Subcutaneous abdominal adipose tissue (tissue), 5 donors: ENCODE results near the gene UPF2.

ENCODE experiments used
- H3K27ac ChIP-seq: one replicate; pipeline ENCODE4 v1.7.0; 2013; ENCODE audit warnings: low read depth, mild to moderate bottlenecking, inconsistent platforms, low read length, moderate library complexity
- H3K27me3 ChIP-seq, 5 donors: one replicate each; pipeline ENCODE4 v1.7.0; 2013; ENCODE audit warnings: low read length in 5 of 5, inconsistent platforms in 1 of 5; ENCODE audit not compliant: control insufficient read depth in 5 of 5, insufficient read depth in 4 of 5
- H3K36me3 ChIP-seq, 5 donors: one replicate each; pipeline ENCODE4 v1.7.0; 2013; ENCODE audit warnings: low read length in 5 of 5; ENCODE audit not compliant: control insufficient read depth in 5 of 5, insufficient read depth in 5 of 5
- H3K4me1 ChIP-seq, 5 donors: one replicate each; pipeline ENCODE4 v1.7.0; 2013; ENCODE audit warnings: low read length in 5 of 5, mild to moderate bottlenecking in 3 of 5, moderate library complexity in 1 of 5; ENCODE audit not compliant: control insufficient read depth in 5 of 5, insufficient read depth in 5 of 5
- H3K4me3 ChIP-seq, 5 donors: one replicate each; pipeline ENCODE4 v1.7.0; 2013; ENCODE audit warnings: low read length in 5 of 5, low read depth in 1 of 5
- H3K9ac ChIP-seq, 5 donors: one replicate each; pipeline ENCODE4 v1.7.0; 2013; ENCODE audit warnings: low read length in 5 of 5, mild to moderate bottlenecking in 4 of 5, moderate library complexity in 3 of 5
- H3K9me3 ChIP-seq, 5 donors: one replicate each; pipeline ENCODE4 v1.7.0; 2013; ENCODE audit warnings: low read length in 5 of 5; ENCODE audit not compliant: control insufficient read depth in 5 of 5
- donor health status: healthy.
- donor health status: healthy.
- donor health status: healthy.
- donor health status: healthy.
- donor health status: healthy.

The UPF2 gene

DNA sequence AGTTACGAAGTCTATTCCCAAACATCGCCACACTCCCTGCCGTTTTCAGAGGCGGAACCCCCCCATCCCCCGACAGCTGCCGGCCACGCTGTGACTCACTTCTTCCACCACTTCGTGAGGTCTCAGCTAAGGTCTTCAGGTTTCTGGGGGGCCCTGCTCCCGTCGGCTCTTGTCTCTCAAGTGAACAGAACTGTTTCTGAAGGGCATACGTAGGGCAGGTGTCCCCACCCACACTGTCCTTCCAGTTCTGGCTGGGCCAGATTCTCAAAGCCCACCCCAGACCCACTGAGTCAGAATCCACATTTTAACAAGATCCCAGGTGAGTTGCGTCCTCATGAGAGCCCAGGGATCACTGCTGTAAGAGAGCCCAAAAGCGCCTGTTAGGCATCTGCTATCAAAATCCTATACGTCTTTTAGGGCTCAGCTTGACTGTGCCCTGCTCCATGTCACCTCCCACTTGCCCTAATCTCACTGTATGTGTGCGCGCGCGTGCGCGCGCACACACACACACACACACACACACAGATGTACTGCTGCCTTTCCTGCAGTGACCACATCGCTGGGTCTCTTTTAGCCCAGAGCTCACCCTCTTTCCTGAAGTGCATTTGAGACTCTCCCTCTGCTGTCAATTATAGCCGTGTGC, 140.7 kb downstream of the UPF2 start:
- H3K27me3 ChIP-seq, result peaks cover 3 to 11% (median 5%) of the 10 kb centered on the region in 5 donors
- no peaks in the 10 kb centered on the region for H3K9me3 ChIP-seq
- no peak overlapping the region for H3K4me3 ChIP-seq
- H3K36me3 ChIP-seq, result no peaks in the 10 kb centered on the region
- H3K4me1 ChIP-seq, result no peaks in the 10 kb centered on the region
- no peak overlapping the region for H3K9ac ChIP-seq
- no peak overlapping the region for H3K27ac ChIP-seq

DNA sequence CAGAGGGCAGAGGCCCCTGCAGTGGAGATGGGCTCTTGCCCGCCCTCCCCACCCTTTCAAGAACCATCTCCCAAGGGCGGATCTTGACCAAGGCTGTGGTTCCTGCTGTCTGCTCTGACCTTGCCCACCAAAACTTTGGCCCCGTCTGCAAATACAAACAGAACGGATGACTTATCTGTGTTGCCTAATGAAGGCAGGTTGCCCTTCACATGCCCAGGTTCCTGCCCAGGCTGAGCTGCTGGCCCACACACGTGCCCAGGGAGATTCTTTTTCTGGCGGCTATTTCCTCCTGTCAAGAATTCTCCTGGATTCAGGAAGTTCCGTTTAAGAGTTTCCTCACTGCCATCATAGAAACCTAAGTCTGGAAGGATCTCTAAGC, 141.2 kb downstream of the UPF2 start:
- Histone ChIP-seq H3K27ac (no peak overlapping the region), H3K9me3 (no peaks in the 10 kb centered on the region), H3K4me1 (no peaks in the 10 kb centered on the region), H3K36me3 (no peaks in the 10 kb centered on the region), H3K9ac (no peak overlapping the region), H3K27me3 (peaks cover 3 to 11% (median 5%) of the 10 kb centered on the region in 5 donors), H3K4me3 (no peak overlapping the region)

DNA sequence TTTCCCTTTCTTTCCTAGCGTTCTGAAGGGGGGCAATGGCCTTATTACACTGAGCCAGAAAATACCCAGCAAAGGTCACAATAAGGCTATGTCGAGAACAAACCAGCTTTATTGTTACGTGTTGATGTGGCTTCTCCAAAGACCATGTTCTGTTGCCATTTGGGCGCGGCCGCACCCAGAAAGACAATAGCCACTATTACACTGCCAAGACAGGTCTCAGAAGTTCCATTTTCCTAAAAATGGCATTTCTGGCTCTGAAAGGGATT, 141.6 kb downstream of the UPF2 start:
- H3K27me3 ChIP-seq, result peaks cover 3 to 11% (median 5%) of the 10 kb centered on the region in 5 donors
- no peaks in the 10 kb centered on the region for H3K9me3 ChIP-seq
- H3K27ac ChIP-seq, result no peak overlapping the region
- no peak overlapping the region for H3K9ac ChIP-seq
- H3K4me3 ChIP-seq, result no peak overlapping the region
- H3K4me1 ChIP-seq, result no peaks in the 10 kb centered on the region
- H3K36me3 ChIP-seq, result no peaks in the 10 kb centered on the region

DNA sequence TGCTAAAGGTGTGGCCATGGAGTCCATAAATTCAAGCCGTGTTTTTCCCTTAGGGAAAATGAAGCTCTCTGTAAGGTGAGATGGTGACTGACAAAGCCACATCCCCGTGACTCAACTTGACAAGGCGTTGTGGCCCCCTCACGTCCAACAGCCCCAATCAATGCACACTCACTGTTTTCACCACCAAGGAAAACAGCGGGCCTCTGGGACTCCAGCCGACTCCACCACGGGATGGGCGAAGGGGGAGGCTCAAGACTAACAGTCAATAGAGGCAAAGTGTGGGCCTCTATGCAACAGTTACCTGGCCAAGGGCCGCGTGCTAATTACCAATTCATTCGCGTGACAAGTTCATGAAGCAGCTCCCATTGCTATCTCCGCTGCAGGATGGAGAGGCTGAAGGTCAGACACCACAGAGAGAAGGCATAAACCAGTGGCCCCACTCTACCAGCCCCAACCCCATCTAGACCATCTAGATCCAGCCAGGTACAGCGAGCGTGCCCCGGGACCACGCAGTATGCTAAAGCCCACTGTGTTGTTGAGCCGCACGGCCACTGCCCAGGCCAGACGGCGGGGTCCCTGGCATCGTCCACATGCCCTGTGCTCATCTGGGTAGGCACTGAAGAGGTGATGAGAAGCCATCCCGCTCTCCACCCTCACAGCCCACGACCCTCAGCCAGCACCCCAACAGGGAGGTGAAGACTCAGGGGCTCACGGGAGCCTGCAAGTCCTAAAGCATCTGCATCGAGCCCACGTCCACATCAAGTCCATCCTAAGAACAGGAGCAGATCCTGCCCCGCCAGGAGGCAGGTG, 143.3 kb downstream of the UPF2 start:
- Histone ChIP-seq H3K27me3 (peaks cover 3 to 11% (median 5%) of the 10 kb centered on the region in 5 donors), H3K4me3 (no peak overlapping the region), H3K36me3 (no peaks in the 10 kb centered on the region), H3K9me3 (no peaks in the 10 kb centered on the region), H3K4me1 (no peaks in the 10 kb centered on the region), H3K27ac (no peak overlapping the region), H3K9ac (no peak overlapping the region)

DNA sequence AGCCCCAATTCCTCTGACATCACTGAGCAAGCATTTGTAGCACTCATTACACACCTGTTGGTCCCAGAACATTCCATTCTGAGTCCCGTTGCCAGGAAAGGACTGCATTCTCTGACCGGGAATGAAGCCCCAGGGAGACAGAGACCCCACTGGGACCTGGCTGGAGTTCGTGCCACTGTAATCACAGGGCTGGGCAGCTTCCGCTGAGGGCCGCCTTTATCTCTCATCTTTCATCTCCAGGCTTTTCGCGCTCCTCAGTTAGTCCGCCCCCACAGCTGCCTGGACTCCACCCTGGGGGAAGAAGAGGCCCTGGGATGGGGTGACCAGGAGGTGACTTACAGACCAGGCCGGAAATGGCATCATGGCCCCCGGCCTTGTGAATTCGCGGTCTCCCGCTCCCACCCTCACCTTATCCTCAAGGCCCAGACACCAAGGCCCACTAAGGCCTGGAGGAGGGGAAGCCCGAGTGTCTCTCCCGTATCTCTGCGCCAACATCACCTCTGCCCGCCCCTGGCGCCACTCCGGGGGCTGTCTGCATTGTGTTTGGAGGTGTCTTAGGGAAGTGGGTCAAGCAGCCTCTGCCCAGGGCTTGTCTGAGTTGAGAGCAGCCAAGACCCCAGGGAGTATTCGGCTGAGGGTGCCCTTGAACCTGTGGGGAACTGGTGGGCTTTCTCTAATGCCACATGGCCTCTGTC, 144.1 kb downstream of the UPF2 start:
- no peaks in the 10 kb centered on the region for H3K4me1 ChIP-seq
- no peak overlapping the region for H3K27ac ChIP-seq
- H3K9me3 ChIP-seq, result no peaks in the 10 kb centered on the region
- peaks cover 3 to 11% (median 5%) of the 10 kb centered on the region in 5 donors for H3K27me3 ChIP-seq
- no peaks in the 10 kb centered on the region for H3K36me3 ChIP-seq
- no peak overlapping the region for H3K9ac ChIP-seq
- H3K4me3 ChIP-seq, result no peak overlapping the region

DNA sequence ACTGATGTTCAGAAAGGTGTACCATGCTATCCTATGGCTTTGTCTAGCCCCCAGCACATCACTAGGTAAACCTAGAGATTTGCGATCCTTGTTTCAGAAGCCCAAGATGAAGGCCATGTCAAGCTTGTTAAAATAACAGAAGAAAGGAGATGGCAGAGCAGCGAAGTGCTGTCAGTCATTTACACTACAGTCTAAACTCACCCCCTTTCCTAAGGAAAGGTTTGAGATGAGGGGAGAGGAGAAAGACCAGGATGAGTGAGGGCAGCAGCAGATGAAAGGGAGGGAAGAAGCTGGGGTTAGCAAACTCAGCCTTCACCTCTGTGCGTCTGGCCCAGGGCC, 144.6 kb downstream of the UPF2 start:
- no peaks in the 10 kb centered on the region for H3K9me3 ChIP-seq
- H3K27ac ChIP-seq, result no peak overlapping the region
- H3K36me3 ChIP-seq, result no peaks in the 10 kb centered on the region
- H3K27me3 ChIP-seq, result peaks cover 3 to 11% (median 5%) of the 10 kb centered on the region in 5 donors
- H3K4me3 ChIP-seq, result no peak overlapping the region
- no peak overlapping the region for H3K9ac ChIP-seq
- no peaks in the 10 kb centered on the region for H3K4me1 ChIP-seq

DNA sequence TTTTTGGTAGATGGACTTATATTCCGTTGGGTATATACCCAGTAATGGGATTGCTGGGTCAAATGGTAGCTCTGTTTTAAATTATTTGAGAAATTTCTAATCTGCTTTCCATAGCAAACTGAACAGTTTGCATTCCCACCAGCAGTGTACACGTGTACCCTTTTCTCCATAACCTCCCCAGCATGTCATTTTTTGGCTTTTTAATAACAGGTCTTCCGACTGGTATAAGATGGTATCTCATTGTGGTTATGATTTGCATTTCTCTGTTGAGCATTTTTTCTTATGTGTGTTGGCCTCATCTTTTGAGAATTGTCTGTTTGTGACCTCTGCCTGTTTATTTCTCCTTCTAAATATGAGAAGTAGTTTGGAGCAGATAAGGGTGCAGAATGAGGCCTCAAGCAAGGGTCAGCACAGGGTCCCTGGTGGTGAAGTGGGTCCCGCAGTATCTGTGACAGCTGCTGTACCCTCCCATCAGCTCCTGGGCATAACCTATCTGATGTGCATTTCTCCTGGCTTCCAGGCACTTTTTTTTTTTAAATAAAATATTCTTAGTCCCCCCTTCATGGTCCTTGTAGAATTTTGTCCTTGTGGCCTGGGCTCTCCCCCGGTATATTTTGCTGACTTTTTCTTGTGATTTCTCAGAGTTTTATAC, 145.9 kb downstream of the UPF2 start:
- Histone ChIP-seq H3K27ac (no peak overlapping the region), H3K4me3 (no peak overlapping the region), H3K9me3 (no peaks in the 10 kb centered on the region), H3K9ac (no peak overlapping the region), H3K36me3 (no peaks in the 10 kb centered on the region), H3K27me3 (peaks cover 2 to 4% (median 2%) of the 10 kb centered on the region in 5 donors), H3K4me1 (no peaks in the 10 kb centered on the region)

DNA sequence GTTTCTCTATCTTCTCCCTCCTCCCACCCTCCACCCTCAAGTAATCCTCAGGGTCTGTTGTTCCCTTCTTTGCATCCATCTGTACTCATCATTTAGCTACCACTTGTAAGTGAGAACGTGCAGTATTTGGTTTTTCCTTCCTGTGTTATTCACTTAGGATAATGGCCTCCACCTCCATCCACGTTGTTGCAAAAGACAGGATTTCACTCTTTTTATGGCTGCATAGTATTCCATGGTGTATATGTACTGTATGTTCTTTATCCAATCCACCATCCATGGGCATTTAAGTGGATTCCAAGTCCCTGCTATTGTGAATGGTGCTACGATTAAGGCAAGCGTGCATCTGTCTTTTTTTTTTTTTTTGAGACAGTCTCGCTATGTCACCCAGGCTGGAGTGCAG, 147.0 kb downstream of the UPF2 start:
- H3K4me3 ChIP-seq, result no peak overlapping the region
- no peak overlapping the region for H3K27ac ChIP-seq
- H3K36me3 ChIP-seq, result no peaks in the 10 kb centered on the region
- H3K4me1 ChIP-seq, result no peaks in the 10 kb centered on the region
- no peaks in the 10 kb centered on the region for H3K9me3 ChIP-seq
- H3K9ac ChIP-seq, result no peak overlapping the region
- H3K27me3 ChIP-seq, result no peaks in the 10 kb centered on the region

DNA sequence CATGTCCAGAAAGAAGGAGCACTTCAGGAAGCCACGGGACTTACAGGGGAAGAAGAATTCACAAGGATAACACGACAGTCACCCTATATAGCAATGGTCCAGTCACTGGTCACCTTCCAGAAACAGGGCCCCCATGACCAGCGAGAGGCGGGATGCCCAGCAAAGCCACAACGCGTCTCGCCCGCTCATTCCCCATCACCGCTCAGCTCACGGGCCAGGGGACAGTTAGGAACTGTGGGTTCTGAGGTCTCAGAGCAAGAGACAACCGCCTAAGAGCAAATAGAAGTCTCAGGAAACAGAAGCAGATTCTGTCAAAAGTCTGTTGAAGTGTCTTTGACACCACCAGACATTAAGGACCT, 147.5 kb downstream of the UPF2 start:
- no peak overlapping the region for H3K27ac ChIP-seq
- H3K36me3 ChIP-seq, result no peaks in the 10 kb centered on the region
- H3K4me3 ChIP-seq, result no peak overlapping the region
- no peaks in the 10 kb centered on the region for H3K4me1 ChIP-seq
- no peaks in the 10 kb centered on the region for H3K27me3 ChIP-seq
- H3K9me3 ChIP-seq, result no peaks in the 10 kb centered on the region
- no peak overlapping the region for H3K9ac ChIP-seq
